ENCODE results near the gene CEP164.
"Not testable (repeated sequence)": the region's sequence is repeated elsewhere in the genome, so short reads cannot be mapped to it uniquely, and the experiment has no call there.

Gene CEP164

DNA sequence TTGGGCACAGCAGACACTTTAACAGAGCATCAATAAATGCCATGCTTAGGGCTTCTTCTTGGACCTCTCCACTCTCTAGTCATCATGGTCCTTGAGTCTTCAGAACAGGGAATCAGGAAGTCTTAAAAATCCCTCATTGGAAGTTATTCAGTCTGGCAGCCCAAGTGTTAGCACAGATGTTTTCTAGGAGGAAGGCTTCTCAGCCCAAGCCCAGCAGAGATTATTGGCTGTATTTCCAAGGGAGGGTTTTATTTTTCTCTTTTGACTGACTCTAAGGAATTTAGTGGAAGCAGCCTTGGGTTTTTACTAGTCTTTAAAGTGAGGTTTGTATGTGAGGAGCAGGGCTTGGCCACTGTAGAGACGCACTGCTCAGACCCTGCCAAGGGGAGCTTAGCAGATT lies 41.9 kb downstream of the CEP164 start:
- no peak for FAIRE-seq

DNA sequence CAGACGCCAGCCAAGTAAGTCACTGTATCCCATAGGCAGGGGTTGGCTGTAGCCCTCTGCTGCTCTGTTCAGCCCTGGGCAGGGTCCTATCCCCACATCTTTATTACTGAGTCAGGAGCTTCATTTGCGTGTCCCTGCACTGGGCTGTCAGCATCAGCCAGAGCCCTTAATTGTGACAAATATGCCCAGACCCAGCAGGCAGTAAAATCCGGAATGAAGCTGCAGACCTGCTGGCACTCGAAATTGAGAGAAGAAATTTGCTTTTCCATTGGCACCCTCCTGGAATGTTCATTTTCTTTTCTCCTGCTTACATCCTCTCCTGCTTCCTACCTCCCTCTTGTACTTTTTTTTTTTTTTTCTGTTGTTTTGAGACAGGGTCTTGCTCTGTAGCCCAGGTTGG lies 43.8 kb downstream of the CEP164 start:
- no peak for FAIRE-seq

DNA sequence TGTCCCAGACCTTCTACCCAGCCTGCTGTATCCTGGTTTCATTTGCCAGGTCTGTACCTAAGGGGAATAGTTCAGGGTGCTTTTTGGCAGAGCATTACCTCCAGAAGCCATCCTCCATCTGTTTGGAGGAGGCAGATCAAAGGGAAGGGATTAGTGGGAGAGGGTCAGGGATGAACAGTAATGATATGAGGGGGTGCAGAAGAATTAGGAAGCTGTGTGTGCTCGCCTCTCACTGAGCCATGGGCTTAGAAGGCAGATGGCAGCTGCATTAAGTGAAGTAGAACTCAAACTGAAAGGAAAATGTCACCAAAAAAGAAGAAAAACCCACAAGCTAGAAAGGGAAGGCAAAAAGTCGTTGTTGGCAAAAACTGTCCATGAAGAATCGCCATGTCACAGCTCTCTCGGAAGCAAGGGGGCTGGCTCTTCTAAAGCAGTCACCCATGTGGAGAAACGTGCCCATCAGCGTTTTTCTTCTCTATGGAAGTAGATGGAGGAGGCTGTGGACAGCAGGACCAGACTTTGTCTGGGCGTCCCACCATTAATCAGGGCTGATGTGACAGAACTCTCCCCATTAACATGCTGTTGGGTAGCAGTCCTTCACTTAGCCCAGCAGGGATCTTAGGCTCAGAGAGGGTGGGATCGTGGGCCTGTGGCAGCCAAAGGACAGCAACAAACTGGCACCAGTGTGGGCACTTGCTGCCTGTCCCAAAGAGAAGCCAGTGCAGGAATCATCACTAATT lies 46.8 kb downstream of the CEP164 start:
- FAIRE-seq = no peak

DNA sequence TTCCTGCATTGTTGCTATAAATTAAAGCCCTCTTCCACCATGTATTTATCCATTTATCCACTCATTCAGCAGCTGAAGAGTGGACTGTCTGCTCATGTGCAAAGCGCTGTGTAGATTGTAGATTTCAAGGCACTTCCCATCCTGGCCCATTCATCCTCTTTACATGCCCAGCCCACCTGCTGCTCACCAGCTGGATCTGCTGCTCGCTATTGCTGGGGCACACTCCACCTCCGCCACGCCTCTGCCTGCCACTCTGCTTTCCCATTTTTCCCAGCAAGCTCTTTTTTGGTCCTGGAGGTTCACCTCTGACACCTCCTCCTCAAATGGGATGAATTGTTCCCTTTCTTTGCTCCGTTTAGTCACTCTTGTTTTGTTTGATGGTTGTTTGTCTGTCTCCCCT lies 48.3 kb downstream of the CEP164 start:
- FAIRE-seq = no peak

DNA sequence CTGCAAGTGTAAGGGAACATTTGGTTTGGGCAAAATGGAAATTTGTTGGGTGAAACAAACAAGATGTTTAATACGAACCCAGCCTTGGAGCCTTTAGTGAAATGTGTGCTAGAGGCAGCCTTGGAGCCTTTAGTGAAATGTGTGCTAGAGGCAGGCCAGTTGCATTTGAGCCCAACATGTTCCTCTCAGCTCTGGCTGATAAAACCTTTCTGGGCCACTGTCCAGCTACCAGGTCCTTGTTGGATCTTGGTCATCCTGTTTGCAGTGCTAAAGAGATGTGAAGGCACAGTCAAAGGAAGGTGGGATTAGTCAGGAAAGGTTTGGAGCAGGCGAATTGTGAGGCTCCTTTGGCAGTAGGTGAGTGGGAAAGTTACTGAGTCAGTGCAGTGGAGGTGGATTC lies 48.9 kb downstream of the CEP164 start:
- FAIRE-seq = no peak

DNA sequence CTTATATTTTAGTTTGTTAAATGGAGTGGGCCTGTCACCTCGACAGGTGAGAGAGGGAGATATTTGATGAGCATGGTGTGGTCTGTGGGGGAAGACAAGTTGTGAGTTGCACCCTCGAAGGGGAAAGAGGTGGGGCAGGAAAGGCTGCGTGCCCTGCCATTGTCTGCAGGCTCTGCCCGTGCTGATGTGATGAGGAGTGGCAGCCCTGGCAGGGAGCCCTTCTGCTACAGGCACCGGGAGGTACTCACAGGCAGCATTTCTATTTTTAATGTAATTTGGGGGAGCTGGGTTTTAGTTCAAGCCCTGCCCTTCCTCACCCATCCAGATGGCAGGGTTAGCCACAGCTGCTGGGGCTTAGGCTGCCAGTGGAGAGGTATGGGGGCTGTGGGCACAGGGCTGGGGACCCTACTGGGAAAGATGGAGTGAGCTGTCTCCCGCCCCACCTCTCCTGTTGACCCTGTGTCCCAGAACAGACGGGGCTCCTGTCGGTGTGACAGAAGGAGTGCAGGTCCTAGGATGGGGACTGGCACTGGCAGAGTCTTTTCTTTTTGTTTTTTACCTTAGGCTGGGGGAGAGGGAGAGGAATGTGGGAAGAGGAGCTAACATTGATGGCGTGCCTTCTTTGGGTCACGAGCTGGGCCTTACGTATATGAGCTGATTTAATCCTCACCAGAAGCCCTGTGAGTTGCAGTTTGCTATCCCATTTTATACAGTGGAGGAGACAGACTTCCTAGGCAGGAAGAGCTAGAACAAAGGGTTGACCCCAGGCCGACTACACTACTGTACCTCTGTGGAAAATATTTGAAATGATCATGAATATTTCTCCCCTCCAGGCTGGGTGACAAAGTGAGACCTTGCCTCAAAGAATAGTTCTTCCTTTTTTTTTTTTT lies 51.6 kb downstream of the CEP164 start:
- no peak for FAIRE-seq

DNA sequence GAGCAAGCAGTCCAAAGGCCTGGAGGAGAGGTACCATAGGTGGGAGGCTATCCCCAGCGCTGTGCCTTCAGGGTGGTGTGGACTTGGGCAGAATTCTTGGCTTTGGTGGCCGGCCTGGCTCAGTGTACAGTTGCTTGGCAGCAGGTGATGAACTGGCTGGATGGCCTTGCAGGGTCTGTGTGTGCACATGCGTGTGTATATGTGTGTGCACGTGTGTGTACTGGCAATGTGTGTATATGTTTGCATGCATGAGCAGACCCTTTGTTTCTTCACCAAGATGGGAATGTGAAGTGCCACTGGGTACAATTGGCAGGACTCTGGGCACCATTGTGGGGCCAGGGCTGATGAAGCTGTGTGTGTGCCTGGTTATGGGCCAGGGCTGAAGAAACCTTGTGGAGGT lies 53.0 kb downstream of the CEP164 start:
- FAIRE-seq = no peak

DNA sequence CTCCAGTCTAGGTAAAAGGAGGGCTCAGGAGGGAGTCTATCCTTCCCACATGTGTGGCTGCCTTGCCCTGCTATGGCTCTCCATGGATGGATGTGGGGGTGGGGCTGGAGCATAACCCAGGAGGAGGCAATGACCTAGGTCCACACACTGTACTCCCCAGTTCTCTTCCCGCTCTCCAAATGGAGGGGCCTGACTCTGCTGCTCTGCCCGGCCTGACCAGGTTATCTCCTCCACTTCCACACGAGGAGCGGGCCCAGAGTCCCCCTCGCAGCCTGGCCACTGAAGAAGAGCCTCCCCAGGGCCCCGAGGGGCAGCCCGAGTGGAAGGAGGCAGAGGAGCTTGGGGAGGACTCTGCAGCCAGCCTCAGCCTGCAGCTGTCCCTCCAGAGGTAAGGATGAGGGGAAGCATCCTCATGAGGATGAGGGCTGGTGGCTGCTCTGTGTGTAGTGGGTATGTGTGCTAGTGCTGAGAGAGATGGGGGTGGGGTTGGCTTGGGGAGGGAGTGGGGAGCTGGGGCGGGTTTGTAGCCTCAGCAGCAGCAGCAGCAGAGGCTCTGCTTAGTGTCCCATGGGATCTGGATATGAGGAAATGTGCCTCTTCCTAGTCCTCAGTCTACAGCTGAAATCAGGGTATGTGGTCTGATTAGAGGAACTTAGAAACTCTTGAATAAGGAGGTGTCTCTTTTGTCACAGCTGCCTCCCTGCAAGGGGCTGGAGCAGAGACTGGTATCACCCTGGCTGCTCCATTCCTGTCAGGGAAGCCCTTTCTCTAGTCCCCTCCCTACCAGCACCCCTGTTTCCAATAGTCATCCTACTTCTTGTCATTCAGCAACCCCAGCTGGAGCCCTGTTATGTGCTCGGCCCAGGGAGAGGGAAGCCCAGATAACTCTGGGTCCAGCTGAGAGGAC lies 54.1 kb downstream of the CEP164 start:
- no peak for FAIRE-seq

DNA sequence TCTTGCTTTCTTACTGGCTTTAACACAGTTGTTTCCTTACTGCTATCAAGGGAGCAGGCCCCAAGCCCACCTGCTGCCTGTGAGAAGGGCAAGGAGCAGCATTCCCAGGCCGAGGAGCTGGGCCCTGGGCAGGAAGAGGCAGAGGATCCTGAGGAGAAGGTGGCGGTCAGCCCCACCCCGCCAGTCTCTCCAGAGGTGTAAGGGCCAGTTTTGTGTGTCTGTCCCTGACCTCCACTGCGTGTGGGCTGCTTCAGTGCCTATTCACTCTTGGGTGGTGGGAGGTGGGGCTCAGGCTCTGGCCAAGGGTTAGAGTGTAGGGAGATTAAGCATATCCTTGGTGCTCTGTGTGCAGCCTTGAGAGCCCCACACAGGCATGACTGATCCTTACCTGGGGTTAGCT lies 55.1 kb downstream of the CEP164 start:
- FAIRE-seq = no peak

DNA sequence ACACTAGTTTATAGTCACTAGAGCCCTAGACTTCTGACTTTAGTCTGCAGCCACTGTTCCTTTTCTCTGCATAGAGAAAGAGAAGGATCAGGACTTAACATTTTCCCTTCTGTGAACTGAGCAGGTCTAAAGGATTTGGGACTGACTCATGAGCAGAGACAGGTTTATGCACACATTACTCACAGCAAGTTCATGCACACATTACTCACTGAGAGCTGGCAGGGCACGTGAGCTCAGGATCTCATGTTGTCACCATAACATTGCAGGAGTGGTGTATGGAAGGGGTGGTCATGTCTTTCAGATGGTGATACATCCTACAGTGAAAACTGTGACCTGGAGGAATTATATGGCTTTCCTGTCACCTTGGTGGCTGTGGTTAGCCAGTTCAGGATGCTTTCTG lies 56.4 kb downstream of the CEP164 start:
- no peak for FAIRE-seq

DNA sequence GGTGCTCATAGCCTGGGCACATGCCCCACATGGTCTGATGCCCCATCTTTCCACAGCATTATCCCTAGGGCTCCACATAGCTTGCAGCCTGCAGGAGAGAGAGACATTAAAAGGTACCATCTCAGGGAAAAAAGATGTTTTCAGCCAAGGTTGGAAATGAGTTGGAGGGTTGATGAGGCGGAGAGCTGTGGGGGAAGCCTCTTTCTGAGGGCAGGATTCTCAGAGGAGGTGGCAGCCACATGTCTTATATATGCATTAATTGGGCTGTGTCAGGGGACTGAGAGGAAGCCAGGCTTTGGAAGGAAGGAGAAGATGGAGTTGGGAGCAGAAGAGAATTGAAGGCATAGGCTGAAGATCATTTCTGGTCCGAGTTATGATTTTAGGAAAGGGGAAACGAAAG lies 57.8 kb downstream of the CEP164 start:
- no peak for FAIRE-seq

DNA sequence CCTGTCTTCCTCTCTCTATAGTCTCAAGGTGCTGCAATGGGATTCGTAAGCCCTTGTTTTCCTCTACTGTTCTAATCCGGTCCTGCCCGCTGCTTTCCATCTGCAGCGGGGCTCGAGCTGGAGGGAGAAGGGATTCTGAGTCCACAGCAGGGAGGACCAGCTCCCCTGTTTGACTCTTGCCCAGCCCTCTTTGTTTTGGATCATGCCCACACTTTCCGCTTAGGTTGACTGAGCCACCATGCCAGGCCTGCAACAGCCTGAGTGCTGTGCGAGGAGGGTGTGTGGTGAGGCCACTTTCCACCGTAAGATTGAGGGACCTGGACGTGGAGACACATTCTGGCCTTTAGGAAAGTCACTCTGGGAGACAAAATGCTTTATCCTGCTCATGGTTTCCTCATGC lies 58.3 kb downstream of the CEP164 start:
- no peak for FAIRE-seq

DNA sequence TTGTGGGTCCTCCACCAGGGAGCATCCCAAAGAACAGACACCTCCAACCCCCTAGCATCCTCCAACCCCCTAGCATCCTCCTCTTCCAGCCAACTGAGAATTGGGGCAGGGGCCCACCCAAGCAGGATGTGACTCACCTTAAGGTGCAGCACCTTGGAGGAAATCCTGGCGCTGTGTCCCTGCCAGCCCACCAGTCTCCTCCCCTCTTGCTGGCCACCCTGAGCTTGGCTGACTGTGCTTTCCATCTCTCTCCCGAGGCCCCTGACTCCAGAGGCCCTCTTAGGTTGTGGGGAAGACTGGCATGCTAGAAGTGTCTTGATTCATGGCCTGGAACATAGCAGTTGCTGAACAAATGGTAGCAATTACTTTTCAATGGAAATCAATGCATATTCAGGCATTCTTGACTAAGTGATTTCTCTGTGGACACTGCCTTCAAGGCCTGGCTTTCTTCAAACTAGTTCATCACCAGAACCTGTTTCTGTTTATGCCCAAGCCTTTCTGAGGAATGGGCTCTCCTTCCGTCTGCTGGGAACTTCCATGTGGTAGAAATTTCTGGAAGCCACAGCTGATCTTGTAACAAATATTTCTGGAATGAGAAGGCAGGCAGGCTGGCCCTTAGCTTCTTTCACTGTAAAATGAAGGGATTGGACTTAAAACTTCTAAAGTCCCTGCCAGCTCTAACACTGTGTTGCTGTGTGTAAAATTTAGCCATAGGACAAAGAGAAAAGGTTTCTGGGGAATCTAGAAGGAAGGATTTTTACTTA lies 60.5 kb downstream of the CEP164 start:
- no peak for FAIRE-seq

DNA sequence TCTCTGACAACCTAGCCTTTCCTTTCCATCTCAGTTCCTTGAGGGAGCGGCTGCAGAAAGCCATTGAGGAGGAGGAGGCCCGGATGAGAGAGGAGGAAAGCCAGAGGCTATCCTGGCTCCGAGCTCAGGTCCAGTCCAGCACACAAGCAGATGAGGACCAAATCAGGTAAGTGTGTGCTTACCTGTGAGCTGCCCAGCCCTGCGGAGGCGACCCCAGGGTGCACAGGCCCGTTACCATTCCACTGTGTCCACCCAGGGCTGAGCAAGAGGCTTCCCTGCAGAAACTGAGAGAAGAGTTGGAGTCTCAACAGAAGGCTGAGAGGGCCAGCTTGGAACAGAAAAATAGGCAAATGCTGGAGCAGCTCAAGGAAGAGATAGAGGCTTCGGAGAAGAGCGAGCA lies 63.1 kb downstream of the CEP164 start:
- FAIRE-seq = no peak

DNA sequence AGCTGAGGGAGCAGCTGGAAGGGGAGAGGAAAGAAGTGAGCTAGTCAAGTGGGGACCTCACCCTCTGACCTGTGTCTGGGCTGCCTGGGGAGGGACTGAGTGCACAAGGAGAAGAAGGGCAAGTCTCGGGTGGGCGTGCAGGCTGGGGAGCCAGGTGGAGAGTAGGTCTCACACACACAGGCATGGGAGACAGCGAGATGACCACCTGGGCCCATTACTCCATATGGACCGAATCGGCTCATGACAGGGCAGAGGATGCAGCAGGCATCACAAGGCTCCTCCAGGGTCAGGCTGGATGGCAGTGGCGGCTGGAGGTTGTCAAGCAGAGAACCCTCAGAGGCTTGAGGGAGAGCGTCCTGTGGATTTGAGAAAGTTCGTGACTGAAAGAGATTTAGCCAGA lies 63.5 kb downstream of the CEP164 start:
- no peak for FAIRE-seq

DNA sequence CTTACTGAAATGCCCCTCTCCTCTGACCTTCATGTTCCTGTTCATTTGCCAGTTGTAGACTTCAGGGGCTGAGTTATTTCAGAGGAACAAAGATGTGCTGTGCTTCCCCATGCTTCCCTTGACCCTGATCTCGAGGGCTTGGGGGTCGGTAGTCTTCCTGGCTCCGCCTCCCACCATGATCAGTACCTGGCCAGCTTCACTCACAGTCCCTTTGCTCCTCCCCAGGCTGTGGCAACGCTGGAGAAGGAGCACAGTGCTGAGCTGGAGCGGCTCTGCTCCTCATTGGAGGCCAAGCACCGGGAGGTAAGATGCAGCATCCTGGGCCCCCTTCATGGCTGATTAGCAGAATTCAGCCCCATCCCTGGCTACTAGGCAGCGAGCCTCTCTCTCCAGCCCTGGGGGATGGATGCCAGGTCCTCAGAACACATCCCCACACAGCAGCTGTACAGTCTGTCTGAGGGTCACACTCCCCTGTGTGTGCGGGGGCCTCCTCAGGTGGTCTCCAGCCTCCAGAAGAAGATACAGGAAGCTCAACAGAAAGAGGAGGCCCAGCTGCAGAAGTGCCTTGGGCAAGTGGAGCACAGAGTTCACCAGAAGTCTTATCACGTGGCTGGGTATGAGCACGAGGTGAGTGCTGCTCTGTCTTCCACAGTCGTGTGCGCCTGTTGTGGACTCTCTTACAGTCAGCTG lies 64.5 kb downstream of the CEP164 start:
- FAIRE-seq = no peak

DNA sequence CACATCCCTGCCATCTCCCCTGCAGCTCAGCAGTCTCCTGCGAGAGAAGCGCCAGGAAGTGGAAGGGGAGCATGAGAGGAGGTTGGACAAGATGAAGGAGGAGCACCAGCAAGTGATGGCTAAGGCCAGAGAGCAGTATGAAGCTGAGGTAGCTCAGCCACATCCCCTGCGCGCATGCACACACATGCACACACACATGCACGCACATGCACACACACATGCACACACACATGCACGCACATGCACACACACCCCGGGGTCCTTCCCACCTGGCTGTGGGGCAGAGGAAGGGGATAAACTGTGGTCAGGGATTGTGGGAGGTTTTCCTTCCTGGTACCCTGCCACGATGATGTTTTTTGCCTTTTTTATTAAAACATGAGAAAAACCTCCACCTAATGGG lies 65.3 kb downstream of the CEP164 start:
- FAIRE-seq = no peak

DNA sequence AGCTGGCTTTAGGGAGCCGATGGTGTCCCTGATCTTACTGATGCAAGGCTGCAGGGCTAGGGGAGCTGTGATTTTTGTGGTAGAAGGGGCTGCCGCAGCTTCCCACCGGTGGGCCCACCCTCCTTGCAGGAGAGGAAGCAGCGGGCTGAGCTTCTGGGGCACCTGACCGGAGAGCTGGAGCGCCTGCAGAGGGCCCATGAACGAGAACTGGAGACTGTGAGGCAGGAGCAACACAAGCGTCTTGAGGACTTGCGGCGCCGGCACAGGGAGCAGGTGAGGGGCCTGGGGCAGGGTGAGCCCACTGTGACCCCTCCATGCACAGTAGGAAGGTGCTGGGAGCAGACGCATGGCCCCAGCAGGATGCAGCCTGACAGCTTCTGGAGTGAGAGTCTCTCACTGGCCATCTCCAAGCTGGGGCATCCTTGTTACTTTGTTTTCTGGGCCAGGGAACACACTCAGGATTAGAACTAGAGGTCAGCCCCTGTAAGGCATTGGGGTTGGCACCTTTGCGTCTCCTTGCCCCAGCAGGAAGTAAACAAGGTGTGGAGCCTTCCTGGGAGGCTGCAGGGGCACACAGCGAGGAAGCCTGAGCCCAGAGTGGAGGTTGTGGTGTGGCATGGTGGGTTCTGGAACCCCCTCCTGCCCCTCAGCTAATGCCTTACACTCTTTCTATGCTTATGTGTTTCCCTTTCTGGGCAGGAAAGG lies 66.7 kb downstream of the CEP164 start:
- FAIRE-seq = no peak

DNA sequence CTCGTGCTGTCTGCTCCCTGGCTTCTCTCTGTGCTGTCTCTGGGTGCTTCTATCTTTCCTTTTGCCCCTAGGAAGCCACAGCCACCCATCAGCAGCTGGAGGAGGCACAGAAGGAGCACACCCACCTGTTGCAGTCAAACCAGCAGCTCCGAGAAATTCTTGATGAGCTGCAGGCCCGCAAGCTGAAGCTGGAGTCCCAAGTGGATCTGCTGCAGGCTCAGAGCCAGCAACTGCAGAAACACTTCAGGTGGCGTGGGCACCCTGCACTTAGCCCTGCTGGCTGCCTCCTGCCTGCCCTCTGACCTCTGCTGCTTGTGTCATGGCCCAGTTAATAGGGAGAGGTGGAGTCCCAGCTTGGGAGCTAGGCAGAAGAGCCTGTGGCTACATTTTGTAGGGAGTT lies 67.8 kb downstream of the CEP164 start:
- FAIRE-seq = no peak

DNA sequence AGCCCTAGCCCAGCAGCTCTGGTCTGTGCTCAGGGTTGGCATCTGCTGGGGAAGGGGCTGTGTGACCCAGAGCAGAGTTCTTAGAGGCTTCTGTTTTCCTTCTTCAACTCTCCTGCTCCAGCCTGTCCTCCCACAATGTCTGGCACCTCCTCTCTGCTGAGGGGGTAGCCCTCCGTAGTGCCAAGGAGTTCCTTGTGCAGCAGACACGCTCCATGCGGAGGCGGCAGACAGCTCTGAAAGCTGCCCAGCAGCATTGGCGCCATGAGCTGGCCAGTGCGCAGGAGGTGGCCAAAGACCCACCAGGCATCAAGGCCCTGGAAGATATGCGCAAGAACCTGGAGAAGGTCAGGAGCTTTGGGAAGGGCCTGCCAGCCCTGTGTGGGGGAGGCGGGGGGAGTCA lies 69.3 kb downstream of the CEP164 start:
- FAIRE-seq = no peak

DNA sequence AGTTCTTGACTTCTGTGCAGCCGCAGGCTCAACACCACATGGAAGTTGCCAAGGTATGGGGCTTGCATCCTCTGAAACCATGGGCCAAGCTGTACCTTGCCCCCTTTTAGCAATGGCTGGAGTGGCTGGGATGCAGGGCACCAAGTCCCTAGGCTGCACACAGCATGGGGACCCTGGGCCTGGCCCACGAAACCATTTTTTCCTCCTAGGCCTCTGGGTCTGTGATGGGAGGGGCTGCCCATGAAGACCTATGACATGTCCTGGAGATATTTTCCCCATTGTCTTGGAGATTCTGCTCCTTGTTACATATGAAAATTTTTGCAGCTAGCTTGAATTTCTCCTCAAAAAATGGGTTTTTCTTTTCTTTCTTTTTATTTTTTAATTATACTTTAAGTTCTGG lies 71.0 kb downstream of the CEP164 start:
- not testable (repeated sequence) for FAIRE-seq

Measured in G401.6 (cell line).